ENCODE data around the gene IQCB1. TPM values are rescaled to one million over a fixed set of nuclear protein-coding genes. Genes with fewer than 3 reads are reported as not detected.

Gene IQCB1
- total RNA-seq, 1 donor: 18.1 TPM

DNA sequence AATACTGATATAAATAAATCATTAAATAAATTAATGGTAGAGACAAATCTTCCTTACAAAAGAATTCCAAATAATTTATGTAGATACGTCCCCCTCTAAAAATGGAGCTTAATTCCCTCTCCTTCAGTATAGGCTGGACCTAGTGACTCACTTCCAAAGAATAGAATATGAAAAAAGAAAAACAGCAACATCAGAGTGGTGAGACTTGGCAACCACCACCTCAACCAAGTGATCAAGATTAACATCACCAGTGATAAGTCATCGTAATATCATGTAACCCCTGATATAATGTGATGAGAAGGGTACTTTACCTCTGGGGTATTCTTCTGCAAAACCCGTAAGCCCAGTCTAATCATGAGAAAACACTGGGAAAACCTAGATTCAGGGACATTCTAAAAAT is 98.7 kb downstream of the IQCB1 start:
- TF ChIP-seq, protein P1, sequence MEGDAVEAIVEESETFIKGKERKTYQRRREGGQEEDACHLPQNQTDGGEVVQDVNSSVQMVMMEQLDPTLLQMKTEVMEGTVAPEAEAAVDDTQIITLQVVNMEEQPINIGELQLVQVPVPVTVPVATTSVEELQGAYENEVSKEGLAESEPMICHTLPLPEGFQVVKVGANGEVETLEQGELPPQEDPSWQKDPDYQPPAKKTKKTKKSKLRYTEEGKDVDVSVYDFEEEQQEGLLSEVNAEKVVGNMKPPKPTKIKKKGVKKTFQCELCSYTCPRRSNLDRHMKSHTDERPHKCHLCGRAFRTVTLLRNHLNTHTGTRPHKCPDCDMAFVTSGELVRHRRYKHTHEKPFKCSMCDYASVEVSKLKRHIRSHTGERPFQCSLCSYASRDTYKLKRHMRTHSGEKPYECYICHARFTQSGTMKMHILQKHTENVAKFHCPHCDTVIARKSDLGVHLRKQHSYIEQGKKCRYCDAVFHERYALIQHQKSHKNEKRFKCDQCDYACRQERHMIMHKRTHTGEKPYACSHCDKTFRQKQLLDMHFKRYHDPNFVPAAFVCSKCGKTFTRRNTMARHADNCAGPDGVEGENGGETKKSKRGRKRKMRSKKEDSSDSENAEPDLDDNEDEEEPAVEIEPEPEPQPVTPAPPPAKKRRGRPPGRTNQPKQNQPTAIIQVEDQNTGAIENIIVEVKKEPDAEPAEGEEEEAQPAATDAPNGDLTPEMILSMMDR (IDR thresholded peaks at IDR 0.05; ENCODE audit: insufficient read depth, low read depth, low read length): no peak
- no peak for DNase-seq (ENCODE audit: low read depth)

DNA sequence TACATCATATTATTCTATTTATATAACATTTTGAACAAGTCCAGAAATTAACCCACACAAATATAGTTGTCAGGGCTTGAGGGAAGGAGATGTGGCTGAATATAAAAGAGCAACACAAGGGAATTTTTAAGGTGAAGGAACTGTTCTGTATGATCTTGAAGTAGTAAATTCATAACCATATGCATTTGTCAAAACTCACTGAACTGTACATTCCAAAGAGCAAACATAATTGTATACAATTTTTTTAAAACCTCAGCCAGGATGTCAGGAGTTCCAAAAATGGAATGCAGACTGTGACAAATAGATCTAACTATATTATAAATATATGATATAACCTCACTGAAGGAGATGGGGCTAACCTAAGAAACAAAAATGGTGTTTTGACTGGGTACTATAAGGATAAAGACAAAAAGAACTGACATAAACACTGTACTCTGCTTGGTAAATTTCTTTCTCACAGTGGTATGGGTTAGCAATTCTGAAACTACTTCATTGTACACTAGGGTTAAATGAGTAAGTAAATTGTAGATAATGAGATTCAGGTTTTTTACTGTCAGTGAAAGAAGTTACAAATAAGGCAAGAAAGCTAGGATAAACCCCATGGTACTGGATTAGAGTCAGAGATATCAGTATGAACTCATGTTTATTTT is 99.7 kb downstream of the IQCB1 start:
- DNase-seq (ENCODE audit: low read depth): peak; percentile 35
- no peak overlapping the region for H3K4me3 ChIP-seq (ENCODE audit: low read depth, low read length)

More for the DNA sequence above, 98.7 kb downstream of the IQCB1 start:
- H3K4me3 ChIP-seq (ENCODE audit: low read depth, low read length): no peak overlapping the region

DNA sequence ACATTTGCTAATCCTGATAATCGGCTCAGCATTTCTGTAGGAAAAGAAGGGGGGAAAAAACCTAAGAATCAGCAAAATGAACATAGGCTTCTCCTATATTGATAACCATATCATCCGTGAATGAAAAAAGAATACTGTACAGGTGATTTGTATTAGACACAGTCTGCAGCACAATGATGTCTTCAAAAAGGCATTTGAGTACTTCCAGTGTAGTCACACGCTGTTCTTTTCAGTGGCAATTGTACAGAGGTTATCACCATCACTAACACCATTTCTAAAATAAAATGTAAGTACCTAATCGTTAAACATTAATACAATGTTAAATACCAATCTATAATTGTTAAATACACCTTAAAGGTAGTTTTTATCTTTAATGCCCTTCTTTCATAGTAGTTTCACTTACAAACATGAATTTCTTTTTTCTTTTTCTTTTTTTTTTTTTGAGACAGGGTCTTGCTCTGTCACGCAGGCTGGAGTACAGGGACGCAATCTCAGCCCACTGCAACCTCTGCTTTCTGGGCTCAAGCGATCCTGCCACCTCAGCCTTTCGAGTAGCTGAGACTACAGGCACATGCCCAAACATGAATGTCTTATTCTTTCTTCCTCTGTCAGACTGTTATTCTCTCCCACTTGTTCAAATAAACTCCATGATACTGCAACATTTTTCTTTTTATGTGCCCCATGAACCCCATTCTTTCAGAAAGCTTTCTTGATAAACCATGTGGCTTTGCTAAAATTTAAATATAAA is 103.7 kb downstream of the IQCB1 start:
- TF ChIP-seq, protein P1 (IDR thresholded peaks at IDR 0.05; ENCODE audit: insufficient read depth, low read depth, low read length): no peak
- no peak for DNase-seq (ENCODE audit: low read depth)

More for the DNA sequence above, 99.7 kb downstream of the IQCB1 start:
- TF ChIP-seq, protein P1 (IDR thresholded peaks at IDR 0.05; ENCODE audit: insufficient read depth, low read depth, low read length): no peak

DNA sequence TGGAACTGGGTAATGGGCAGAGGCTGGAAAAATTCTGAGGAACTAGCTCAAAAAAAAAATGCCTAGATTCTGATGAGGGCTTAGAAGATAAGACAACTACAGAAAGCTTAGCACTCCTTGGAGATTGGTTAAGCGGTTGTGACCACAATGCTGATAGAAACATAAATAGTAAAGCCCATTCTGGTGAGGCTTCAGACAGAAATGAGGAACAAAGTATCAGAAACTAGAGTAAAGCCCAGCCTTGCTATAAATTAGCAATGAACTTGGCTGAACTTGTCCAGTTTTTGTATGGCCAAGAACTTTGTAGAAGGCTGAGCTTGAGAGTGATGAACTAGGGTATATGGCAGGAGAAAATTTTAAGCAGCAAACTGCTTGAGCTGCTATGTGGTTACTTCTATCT is 110.7 kb downstream of the IQCB1 start:
- TF ChIP-seq, protein P1 (IDR thresholded peaks at IDR 0.05; ENCODE audit: insufficient read depth, low read depth, low read length): no peak
- no peak overlapping the region for H3K4me3 ChIP-seq (ENCODE audit: low read depth, low read length)
- DNase-seq (ENCODE audit: low read depth): no peak

More for the DNA sequence above, 103.7 kb downstream of the IQCB1 start:
- H3K4me3 ChIP-seq (ENCODE audit: low read depth, low read length): no peak overlapping the region

DNA sequence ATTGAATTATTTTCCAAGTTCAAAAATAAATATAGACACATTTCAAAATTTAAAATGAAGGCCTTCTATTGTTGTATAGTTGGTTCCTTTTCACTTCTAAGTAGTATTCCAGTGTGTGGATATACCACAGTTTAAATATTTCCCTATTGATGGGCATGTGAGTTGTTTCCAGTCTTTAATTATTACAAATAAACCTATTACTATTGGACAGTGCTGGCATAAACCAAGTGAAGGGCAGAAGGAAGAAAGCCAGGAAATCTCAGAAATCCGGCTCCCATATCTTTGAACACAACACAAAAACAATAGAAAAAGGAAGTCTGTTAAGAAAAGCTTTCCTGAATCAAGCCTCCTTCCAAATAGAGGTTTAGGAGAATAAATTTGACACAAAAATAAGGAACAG is 111.4 kb downstream of the IQCB1 start:
- TF ChIP-seq, protein P1 (IDR thresholded peaks at IDR 0.05; ENCODE audit: insufficient read depth, low read depth, low read length): no peak
- DNase-seq (ENCODE audit: low read depth): no peak
- no peak overlapping the region for H3K4me3 ChIP-seq (ENCODE audit: low read depth, low read length)

DNA sequence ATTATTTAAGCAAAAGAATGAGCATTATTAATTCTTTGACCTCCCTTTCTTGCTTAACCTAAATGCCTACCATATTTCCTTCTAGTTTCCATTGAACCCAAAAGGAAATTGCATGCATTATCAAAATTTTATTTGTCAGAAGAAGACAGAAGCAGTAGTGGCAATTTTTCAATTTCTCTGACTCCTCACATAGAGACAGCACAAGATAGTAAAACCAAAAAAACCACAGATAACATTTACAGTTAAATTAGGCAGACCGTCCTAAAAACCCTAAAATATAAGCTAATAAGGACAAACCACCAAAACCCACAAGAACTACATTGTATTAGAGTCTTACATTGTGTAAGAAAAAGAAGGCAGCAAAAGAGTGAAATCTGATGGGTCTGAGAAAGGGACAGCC is 112.4 kb downstream of the IQCB1 start:
- TF ChIP-seq, protein P1 (IDR thresholded peaks at IDR 0.05; ENCODE audit: insufficient read depth, low read depth, low read length): no peak
- DNase-seq (ENCODE audit: low read depth): no peak
- no peak overlapping the region for H3K4me3 ChIP-seq (ENCODE audit: low read depth, low read length)

Measured in fibroblast of villous mesenchyme (primary cell).